ENCODE results near the gene STRBP. TPM values are rescaled to one million over a fixed set of nuclear protein-coding genes. Genes with fewer than 3 reads are reported as not detected.

STRBP gene
- total RNA-seq, 2 donors from 2014 or later, result 77.2 to 83.3 TPM

GRCh38 chr9:123120131-123120530 is 148.3 kb downstream of the STRBP start:
- Histone ChIP-seq H3K9ac (ENCODE audit: extremely low read depth, low read length, poor library complexity, severe bottlenecking) (no peak overlapping the region), H3K4me1 (ENCODE audit: control insufficient read depth, insufficient read depth, low read length) (no peaks in the 10 kb centered on the region), H3K36me3 (ENCODE audit: control insufficient read depth, insufficient read depth, low read length) (peaks cover 4% of the 10 kb centered on the region), H3K27me3 (ENCODE audit: control insufficient read depth, insufficient read depth, low read length, poor library complexity, severe bottlenecking) (no peaks in the 10 kb centered on the region), H3K4me3 (ENCODE audit: low read length) (no peak overlapping the region), H3K9me3 (ENCODE audit: control insufficient read depth, low read length) (no peaks in the 10 kb centered on the region), H3K27ac (ENCODE audit: low read depth, low read length) (no peak overlapping the region)
- H3K4me3 Mint-ChIP-seq, result no peak overlapping the region
- H3K27ac Mint-ChIP-seq, result no peak overlapping the region
- DNase-seq, result no peak
- no peaks in the 10 kb centered on the region for H3K27me3 Mint-ChIP-seq (ENCODE audit: insufficient read depth)
- H3K36me3 Mint-ChIP-seq (ENCODE audit: low read depth), result peaks cover 15% of the 10 kb centered on the region
- 95% methylated on average over 2 of the region's 5 CpGs; no CpG with 5 or more reads in 1 of the 2 experiments for WGBS, 2 experiments (ENCODE audit: insufficient coverage in 1 of 2, insufficient read length in 1 of 2)
- no peaks in the 10 kb centered on the region for H3K4me1 Mint-ChIP-seq
- no peaks in the 10 kb centered on the region for H3K9me3 Mint-ChIP-seq
- no peak for TF ChIP-seq CTCF (conservative IDR thresholded peaks at IDR 0.05)

DNA sequence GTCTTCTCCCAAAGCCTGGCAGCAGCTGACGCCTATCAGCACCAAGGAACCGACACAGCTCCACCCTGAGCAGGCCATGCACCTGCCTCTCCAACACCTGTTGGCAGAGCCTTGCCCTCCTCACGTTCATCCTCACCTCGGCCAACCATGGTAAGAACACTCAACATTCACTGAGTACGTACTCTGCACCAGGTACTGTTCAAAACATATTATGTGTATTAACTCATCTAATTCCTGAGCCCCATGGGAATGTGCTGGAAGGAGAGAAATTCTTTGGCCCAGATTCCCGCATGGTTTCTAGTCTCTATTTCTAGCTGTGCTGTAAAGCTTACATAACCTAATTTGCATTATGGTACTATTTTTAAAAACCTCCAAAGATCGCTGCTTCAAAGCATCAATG is 148.8 kb downstream of the STRBP start:
- no peak for DNase-seq

DNA sequence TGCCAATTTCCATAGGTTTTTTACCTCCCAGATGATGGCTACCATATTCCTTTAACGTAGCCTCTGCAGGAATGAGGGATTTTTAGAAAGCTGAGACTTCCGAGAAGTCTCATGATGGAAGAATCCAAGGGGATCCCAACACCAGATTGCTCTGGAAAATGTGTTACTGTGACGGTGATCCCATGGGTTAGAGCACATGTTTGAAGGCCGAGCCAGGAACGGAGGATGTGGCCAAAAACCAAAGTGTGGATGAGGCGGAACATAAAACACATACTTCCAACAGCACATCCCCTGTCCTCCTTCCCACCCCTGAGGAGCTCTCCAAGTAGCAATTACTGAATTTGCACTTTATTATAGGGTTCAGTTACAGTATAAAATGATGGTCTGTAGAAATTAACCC is 152.3 kb downstream of the STRBP start:
- Mint-ChIP-seq H3K9me3 (no peaks in the 10 kb centered on the region), H3K27ac (no peak overlapping the region), H3K27me3 (ENCODE audit: insufficient read depth) (no peaks in the 10 kb centered on the region), H3K4me1 (no peaks in the 10 kb centered on the region), H3K36me3 (ENCODE audit: low read depth) (peaks cover 11% of the 10 kb centered on the region), H3K4me3 (no peak overlapping the region)
- 91 to 96% methylated on average over 3 to 6 of the region's 6 CpGs for WGBS, 2 experiments (ENCODE audit: insufficient coverage in 1 of 2, insufficient read length in 1 of 2)
- Histone ChIP-seq H3K27ac (ENCODE audit: low read depth, low read length) (no peak overlapping the region), H3K4me1 (ENCODE audit: control insufficient read depth, insufficient read depth, low read length) (no peaks in the 10 kb centered on the region), H3K27me3 (ENCODE audit: control insufficient read depth, insufficient read depth, low read length, poor library complexity, severe bottlenecking) (no peaks in the 10 kb centered on the region), H3K4me3 (ENCODE audit: low read length) (no peak overlapping the region), H3K9me3 (ENCODE audit: control insufficient read depth, low read length) (no peaks in the 10 kb centered on the region), H3K9ac (ENCODE audit: extremely low read depth, low read length, poor library complexity, severe bottlenecking) (no peak overlapping the region), H3K36me3 (ENCODE audit: control insufficient read depth, insufficient read depth, low read length) (peaks cover 12% of the 10 kb centered on the region)
- no peak for TF ChIP-seq CTCF (conservative IDR thresholded peaks at IDR 0.05)
- no peak for DNase-seq

More for the DNA sequence above, 148.8 kb downstream of the STRBP start:
- H3K9ac ChIP-seq (ENCODE audit: extremely low read depth, low read length, poor library complexity, severe bottlenecking), result no peak overlapping the region
- no peaks in the 10 kb centered on the region for H3K27me3 ChIP-seq (ENCODE audit: control insufficient read depth, insufficient read depth, low read length, poor library complexity, severe bottlenecking)
- no peak overlapping the region for H3K27ac ChIP-seq (ENCODE audit: low read depth, low read length)
- H3K9me3 Mint-ChIP-seq, result no peaks in the 10 kb centered on the region
- no peaks in the 10 kb centered on the region for H3K27me3 Mint-ChIP-seq (ENCODE audit: insufficient read depth)
- H3K36me3 Mint-ChIP-seq (ENCODE audit: low read depth), result peaks cover 16% of the 10 kb centered on the region
- H3K9me3 ChIP-seq (ENCODE audit: control insufficient read depth, low read length), result no peaks in the 10 kb centered on the region
- peaks cover 4% of the 10 kb centered on the region for H3K36me3 ChIP-seq (ENCODE audit: control insufficient read depth, insufficient read depth, low read length)
- H3K4me1 ChIP-seq (ENCODE audit: control insufficient read depth, insufficient read depth, low read length), result no peaks in the 10 kb centered on the region
- no peak overlapping the region for H3K4me3 Mint-ChIP-seq
- no peak for TF ChIP-seq CTCF (conservative IDR thresholded peaks at IDR 0.05)
- no peak overlapping the region for H3K27ac Mint-ChIP-seq
- WGBS, 2 experiments (ENCODE audit: insufficient coverage in 1 of 2, insufficient read length in 1 of 2), result 94 to 100% methylated on average over 4 to 7 of the region's 7 CpGs
- H3K4me3 ChIP-seq (ENCODE audit: low read length), result no peak overlapping the region
- H3K4me1 Mint-ChIP-seq, result no peaks in the 10 kb centered on the region
